Astrocyte (in vitro differentiated cells and primary cell): ENCODE measurements around the gene ACKR2.

Source experiments
- EZH2 ChIP-seq: IDR thresholded peaks from 2 replicates; pipeline ENCODE4 v1.6.1; 2012; ENCODE audit warnings: mild to moderate bottlenecking, low read length, inconsistent platforms; ENCODE audit not compliant: insufficient read depth
- TF ChIP-seq, protein P1 (sequence below): IDR thresholded peaks from 2 replicates; pipeline ENCODE4 v1.5.1; 2011; ENCODE audit warnings: low read depth, mild to moderate bottlenecking, inconsistent platforms, low read length, moderate library complexity; ENCODE audit not compliant: insufficient read depth

DNA sequence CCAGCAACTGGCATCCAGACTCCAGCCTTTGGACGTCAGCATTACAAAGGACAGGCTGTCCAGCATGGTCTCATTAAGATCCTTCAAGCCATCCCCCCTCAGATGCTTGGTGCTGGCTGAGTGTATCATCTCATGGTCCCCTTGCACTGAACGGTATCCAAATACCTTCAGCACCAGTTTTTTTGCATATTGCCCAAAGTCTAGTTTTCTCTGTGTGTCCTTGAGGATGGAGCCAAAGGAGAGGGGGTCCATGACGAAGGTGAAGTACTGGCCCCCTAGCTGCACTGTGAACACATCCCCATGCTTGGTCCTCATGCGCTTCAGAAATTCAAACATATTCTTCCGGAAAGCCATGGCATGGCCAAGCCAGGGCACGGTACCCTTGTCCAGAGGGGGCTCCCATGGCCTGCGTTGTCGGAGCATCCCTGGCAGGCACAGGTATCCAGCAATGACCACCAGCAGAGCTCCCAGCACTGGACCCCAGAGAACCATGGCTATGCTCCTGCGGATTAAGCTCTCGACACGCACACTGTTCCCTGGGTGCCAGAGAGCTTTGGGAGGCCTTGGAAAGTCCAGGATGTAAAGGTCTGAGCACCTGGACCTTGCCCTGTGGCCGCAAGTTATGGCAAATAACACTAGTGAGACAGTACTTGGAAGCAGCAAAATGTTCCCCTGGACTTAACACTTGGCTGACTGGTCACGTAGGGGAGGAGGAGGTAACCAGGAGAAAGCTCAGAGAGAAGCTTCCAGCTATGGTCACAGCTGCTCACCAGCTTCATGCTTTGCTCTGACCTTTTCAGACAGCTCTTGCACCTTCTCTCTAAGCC, 66.3 kb downstream of the ACKR2 start, which contains the start of gene CYP8B1:
- TF ChIP-seq, protein P1, sequence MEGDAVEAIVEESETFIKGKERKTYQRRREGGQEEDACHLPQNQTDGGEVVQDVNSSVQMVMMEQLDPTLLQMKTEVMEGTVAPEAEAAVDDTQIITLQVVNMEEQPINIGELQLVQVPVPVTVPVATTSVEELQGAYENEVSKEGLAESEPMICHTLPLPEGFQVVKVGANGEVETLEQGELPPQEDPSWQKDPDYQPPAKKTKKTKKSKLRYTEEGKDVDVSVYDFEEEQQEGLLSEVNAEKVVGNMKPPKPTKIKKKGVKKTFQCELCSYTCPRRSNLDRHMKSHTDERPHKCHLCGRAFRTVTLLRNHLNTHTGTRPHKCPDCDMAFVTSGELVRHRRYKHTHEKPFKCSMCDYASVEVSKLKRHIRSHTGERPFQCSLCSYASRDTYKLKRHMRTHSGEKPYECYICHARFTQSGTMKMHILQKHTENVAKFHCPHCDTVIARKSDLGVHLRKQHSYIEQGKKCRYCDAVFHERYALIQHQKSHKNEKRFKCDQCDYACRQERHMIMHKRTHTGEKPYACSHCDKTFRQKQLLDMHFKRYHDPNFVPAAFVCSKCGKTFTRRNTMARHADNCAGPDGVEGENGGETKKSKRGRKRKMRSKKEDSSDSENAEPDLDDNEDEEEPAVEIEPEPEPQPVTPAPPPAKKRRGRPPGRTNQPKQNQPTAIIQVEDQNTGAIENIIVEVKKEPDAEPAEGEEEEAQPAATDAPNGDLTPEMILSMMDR: no peak
- TF ChIP-seq EZH2: no peak
